HK-2 (cell line): ENCODE results near the gene HOXA9.
A peak's percentile ranks its signal among the peaks of the same experiment; 100 is the strongest.

ENCODE experiments used
- DNase-seq: peaks from one replicate; pipeline ENCODE4 v3.0.0-alpha.2; 2018; ENCODE audit not compliant: unreplicated experiment

HOXA9 gene

DNA sequence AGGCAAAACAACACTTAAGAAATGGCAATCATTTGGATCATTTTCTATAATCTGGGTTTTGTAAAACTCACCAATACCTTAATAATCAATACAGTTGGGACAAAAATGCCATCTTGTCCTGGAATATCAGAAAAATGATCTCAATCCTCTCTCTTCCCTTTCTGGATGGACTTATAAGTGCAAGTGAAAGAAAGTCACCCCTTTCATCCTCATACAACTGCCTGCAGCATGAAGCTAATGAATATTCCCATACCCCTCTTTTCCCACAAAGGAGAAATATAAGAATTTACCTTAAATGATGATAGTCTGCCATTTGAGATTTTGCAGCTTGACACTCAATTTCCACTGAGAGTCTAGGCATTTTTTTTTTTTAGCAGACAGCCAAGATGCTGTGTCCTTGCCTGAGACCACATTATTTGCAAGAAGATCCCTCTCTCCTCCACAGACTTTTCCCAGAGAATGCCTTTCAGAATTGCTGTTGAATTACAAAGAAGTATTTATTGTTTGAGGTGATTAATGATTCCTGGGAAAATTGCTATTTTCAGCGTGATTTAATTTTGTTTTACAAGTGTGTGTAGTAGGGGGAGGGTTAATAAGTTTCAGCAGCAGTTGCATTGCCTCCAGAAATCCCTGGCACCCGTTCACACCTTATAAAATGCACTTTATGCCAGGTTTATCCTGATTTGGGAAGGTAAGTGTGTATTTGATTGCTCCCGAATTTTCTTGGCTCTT is 38.6 kb downstream of the HOXA9 start:
- DNase-seq = no peak

DNA sequence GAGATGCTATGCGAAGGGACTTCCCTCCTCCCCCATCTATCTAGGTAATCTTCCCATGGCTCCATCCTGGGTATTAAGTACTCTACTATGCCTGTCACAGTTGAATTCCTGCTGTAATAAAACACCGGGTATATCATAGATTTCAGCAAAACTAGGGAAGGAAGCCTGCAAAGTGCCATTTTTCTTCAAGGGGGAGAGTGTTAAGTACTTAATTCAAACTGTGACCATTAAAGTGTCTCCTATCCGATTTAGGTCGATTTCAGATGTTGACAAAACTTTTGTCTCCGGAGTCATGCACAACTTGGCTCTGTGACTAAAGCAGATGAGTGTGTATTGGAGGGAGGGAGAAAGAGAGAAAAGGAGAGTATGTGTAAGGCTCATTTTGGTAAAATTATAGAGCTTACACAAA is 39.3 kb downstream of the HOXA9 start:
- no peak for DNase-seq

DNA sequence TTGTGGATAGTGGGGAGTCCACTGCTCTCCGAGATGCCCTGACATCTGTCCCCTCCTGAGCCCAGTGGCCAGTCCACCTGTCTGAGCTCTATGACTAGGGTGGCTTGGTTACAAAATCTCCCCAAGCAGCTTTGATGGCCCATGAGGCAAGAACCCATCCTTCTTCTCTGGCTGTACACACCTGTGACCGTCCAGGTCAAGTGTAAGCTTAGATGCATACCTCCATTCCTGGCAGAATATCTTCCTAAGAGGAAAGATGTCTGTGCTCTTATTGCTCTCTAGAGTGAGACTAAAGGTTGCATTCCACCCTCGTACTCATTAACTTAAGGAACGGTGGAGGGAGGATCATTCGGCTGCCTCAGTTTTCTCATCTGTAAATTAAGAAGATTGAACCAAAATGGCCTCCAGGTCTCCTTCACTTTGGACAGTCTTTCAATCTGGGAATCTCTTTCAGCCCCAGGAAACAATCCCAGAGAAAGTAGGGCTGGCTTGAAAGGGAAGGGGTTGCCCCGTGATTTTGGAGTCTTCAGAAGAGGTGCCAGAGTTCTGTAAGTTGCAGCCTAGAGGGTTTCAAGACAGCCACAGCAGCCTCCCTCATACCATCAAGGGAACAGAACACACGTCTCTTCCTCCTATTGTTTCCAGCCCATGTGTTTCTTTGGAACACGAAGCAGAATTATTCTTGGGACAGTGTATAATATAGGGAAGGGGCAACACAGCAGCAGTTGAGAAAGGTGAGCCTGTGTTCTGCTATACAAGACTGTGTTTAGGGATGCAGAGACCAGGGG is 40.2 kb downstream of the HOXA9 start:
- no peak for DNase-seq

DNA sequence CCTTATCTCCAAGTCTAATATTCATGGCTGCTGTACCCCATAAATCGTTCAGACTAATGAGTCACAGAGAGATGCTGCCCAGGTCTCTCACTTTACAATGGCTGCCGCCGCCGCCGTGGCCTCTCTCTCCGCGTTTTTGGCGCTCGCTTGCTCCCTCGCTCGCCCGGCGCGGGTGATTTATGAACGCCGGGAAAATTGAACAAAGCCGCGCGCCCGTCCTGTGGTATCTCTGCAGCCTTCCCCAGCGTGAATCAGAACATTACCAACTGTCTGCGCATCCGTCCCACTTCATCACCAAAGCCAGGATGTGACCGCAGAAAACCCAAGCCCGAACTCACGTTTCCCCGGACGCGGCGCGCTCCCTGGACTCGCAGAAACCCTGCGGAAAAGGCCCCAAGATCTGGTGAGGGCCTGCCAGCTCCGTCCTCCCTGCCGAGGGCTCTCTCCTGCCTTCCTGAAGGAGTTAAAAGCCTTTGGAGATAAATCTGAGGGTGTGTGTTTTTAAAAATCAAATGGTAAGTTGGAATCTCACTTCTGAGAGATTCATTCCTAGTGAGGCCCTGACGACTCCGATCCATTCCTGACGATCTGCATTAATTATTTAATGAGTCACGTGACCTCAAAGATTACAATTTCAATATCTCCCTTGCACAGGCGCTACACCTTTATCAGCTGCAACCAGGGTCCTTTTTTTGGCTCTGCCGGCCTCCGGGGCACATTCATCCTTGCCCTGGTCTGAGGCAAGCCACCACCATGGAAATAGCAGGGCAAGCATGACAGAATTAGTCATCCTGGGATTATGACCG is 41.0 kb downstream of the HOXA9 start:
- DNase-seq = peak; percentile 88

DNA sequence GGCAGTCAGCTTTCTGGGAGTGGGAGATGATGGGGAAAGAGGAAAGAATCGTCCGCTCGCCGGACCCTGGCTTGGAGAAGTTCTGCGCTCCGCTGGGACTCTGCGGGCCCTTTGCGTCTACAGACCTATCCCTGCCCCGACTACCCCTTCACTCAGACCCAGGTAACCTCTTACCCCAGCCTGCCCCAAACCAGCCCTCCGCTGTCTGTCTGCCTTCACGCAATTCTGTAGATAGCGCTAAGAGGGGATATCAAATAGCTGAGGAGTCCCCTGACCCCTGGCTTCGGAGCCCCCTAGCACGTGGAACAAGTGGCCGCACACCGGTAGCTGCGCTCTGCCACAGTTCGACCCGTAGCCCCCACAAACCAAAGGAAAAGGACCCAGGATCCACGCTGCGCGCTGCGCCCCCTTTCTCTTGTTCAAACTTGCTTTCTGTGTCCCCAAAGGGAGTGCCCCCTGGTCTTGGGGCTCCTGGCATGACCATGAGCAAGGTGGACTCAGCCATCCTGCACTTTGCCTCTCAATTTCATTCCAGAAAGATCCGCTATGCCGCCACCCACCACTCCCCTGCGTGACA is 41.8 kb downstream of the HOXA9 start:
- DNase-seq = peak; percentile 44

DNA sequence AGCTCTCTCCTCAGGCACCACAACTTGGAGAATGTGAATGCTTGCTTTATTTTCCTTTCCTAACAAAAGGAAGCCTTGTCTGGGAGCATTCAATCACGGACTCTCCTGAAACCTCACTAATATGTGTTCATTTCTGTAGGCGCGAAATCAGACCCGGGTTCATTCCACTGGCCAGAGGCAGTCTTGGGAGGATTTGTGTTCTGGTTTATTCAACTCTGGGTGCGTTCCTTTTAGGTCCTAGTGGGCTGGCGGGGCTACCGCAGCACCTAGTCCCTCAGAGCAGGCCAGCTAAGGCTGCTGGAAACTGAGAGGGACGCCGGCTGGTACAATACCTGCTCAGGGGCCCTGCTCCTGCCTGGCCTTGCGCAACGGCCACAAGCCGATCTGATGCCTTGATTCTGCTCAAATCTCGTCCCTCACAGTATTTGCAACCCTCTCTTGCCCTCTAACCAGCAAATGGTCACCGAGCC is 42.3 kb downstream of the HOXA9 start:
- no peak for DNase-seq

DNA sequence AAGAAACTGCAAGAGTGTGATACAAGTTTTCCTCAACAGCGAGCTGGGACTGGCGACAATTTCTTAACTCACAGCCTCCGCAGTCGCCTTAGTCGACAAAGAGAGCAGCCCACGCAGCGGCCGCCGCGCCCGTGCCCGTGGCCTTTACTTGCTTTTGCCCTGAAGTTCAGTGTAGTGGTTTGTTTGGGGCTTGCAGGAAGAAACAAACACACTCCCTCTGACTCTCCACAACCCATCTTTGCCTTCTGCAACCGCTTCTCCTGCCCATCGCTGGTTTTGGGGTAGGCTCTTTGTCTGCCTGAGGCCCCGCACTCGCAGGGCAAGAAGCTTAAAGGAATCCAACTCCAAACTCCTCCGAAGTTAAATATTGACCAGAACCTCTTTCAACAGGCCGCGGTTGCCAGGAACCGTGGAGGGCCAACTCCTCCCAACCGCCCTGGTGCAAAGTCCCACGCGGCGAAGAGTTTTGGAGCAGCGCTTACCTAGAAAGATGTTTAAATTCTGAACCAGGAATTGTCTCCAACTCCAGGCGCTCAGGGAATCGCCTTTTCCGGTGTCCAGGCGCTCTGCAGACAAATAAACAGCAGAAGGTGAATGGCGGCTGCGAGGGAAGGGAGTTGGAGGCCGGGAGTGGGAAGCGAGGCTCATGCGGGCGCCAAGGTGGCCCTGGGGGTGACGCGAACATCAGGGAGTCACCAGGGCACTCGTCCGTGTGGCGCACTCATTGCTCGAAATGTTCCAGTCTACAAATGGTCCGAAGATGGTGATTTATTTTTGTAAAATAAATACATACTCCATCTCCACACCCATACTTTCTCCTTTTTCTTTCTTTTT is 43.0 kb downstream of the HOXA9 start:
- peak; percentile 76 for DNase-seq

DNA sequence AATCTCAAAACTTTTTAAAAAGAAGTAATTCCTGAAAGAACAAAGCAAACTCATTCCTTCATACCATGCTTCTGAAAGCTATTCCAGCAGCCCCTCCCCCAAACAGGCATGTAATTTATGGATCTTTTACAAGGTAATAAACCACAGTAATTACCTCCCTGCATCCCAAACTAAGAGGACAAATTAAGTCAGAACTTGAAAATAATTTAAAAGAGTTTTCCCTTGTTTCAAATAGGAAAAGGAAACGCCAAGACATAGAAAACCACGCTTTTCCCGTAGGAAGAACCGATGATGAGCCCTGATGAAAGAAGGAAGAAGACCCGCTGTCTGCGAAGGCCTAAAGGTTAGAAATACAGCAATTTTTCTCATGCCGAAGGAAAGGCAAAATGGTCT is 43.7 kb downstream of the HOXA9 start:
- DNase-seq = no peak

DNA sequence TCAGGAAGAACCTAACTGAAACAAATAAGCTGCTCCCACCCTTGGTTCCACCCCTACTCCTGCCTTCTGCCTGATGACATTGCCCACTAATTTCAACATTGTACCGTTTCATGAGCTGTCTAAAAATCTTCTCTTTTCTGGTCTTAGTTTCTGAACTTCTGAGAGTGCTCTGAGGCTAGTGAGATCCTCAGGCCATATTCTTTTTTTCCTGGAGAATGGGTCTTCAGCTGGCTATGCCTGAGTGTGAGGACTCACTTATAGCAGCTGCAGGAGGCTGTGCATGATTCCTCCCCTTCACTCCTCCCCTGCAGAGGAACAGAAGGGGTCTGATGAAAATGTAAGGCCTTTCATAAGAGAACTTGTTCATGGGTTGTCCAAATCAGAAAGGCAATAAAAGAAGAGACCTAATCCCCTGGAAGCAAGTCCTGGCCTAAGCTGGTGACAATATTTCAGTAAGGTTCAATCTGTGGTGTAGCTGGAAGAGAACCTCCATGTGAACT is 45.9 kb downstream of the HOXA9 start:
- no peak for DNase-seq

DNA sequence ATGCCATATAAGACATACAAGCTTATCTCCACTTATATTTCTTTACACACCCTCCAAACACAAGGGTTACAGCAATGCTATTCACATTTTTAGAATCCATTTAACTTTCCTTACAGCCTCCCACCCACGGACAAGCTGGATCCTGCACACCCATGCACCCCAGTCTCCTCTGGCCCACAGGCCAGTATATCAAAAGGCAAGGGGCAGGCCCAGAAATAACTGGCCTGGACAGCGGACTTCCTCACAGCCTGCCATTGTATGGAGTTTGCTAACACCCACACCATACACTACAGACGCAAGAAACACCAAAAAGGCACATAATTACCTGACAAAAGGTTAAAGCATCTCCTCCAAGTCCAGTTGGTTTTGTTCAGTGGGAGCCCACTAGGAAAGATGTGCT is 46.8 kb downstream of the HOXA9 start:
- no peak for DNase-seq

DNA sequence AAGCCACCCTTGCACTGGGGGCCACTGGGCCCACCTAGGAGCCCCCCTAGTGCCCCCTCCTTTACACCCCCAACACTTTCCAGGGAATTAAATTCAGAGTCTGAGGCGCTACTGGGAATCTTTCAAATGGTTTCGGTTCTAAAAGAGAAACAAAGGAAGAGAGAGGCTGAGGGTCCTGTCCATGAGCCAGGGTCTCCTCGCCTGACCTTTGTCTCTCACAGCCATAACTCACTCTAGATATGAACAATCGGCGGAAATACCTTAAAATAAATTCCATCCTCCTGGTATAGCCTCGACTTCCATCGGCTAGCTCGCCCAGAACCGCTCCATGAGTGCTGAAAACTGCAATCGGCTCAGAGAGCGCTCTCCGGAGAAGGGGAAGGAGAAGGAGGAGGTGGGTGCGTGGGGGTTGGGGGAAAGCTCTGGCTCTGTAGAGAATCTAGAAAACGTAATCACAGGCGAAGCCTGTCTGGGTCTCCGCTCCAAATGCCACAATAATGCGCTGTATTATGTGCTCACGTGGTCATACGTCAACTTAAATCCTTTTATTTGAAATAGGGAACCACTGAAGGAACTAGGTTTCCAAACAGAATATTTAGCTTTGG is 47.3 kb downstream of the HOXA9 start:
- DNase-seq = peak; percentile 71

DNA sequence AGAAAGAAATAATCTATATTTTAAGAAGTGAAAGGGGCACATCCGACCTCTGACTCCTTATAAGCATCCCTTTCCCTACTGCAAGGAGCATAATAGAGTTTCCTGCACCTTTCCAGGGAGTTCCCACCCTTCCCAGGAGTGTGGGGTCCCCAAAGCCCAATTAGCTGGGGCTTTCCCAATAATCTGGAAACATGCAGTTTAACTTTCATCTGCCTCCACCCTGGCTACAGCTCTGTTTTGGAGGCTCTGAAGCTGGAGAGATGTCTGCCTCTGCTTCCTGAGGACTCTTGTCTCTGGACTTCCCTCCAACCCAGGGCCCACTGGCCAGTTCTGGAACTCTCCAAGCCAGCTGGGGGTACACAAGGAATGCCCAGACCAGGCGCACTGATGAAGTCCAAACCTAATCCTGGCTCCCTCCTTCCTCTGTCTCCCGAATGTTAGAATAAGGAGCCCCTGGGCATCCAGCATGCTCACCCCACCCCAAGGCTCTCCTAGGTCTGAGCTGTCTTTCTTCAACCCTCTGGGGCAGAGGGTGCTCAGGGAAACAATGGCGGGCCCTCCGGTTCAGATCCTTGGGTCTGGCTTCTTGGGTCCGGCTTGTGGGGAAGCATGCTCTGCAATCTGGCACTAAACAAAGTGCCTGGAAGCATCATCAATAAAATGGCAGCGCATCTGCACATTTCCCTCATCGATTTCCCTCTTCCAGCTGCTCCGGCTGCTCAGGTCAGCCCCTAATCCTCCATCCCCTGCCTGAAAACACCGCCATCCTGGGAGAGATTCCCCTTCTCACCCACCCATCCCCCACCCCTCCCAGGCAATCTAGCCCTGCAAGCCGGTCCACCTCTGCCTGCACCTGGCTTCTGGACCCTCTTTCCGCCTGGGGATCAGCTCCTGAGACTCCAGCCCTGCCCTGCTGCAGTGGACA is 48.1 kb downstream of the HOXA9 start:
- DNase-seq = peak; percentile 58

DNA sequence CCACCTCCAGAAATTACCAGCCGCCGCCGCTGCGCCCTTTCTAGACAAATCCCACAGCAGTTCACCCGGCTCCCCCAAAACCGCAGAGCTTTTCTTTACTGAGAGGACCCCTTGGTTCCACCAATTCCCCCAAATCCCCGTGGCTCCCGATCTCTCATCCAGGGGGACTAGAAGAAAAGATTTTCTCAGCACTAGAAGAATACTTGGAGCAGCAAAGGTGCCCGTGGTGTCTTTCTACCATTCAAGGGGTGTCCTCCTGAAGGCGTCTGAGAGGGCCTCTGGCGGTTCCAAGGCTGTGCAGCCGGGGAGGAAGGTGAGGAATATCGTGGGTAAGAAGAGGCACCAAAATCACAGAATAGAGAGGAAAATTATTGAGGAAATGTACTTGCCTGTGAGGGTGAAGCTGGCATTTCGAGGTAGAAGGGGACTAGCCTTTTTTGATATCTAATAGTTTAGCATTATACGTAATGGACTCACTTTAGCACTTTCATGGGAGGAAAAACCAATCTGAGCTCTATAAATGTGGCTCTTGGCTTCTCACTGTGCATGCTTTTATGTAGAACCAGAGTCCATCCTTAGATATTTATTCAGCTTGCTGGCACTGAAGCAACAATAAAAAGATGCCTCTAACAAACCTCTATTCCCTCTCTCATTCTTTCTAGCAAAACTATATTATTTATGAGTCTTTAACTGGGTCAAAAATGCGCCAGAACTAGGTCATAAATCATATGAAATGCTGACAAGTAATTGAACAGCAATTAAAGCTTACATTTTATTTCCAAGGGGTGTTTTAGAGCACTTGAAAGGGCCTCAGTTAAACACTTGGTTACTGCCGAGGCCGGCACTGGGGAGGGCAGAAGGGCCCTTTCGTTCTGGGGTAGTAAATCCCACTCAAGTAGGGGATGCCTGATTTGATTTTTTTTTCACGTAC is 49.0 kb downstream of the HOXA9 start:
- DNase-seq = no peak

DNA sequence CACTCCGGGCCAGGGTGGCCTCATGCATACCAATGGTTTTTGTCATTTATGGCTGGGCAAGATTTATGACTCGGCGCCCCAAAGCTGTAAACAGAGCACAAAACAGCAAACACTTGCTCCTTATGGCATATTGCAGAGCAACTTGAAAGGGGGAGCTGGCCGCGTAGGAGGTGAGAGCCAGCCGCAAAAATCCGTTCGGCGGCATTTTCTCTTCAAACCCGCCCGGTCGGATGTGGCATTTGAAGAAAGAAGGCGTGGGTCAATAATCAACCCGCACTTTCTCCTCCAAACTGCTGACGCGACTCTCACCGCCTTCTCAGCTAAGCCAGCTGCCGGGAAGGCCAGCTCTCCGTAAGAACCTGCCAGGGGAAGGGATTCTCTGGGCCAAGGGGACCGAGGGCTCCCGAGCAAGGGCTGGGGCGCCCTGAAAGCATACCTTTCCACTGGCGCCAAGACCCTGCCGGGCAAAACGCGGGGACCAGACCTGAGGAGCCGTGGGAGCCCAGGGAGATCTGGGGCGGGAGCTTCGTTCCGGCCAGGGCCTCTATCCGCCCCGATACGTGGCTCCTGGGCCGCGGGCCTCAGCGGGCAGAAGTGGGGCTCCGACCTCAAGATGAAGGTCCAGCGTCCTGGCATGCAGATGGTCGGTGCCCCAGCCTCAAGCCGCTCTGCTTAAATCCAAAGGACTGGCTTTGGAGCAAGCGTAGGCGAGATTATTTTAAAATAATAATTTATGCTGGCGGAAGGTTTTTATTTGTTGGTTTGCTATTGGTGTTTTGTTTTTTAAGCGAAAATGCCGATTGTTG is 49.9 kb downstream of the HOXA9 start:
- DNase-seq = peak; percentile 88

DNA sequence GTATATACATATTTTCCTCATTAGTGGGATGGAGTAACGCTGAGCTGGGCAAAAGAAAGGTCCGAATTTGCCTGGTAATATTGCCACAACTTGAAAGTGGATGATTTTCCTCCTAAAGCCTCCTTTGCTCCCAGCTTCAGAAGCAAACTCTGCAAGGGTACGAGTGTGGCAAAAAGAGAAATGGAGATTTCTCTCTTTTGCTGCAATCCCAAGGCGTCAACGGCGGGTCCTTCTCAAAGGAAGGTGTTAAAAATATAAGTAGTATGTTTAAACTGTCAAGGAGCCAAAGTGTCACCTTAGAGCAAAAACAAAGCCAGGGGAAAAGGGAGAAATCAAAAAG is 50.5 kb downstream of the HOXA9 start:
- no peak for DNase-seq

DNA sequence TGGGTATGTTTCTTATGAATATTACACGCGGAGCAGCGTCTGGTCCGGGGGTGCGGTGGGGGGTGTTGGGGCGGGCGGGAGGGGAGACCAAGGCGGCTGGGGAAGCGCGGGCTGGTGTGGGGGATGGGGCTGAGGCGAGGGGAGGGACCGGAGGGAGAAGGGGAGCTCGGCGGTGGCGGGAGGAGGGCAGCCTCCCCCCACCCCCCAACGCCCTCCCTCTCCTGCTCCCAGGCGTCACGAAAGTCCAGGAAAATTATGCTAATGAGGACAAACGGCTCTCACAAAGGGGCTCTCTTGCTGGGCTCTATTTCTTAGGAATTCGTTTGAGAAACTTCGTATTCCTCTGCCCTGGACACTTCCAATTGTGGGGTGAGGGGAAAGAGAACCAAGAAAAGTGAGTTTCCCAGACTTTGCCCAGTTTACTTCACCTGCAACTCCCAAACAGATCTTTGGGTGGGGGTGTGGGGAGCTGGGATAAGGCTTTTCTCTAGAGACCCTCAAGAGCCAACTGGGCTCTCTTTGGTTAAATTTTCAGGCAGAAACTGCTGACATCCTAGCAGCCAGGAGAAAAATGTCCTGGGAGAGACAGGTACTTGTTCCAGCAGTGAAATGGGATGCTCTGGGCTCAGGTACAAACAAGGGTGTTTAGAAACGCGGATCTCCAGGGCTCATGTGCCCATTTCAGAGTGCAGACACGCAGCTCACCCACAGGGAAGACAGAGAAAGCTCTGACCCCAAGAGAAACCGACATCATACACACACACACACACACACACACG is 51.2 kb downstream of the HOXA9 start:
- DNase-seq = no peak
